H1 (cell line): Measurements from ENCODE around the gene DNAH1. TPM values are rescaled to one million over a fixed set of nuclear protein-coding genes. Genes with fewer than 3 reads are reported as not detected.

ENCODE experiments used
- CHD2 ChIP-seq: IDR thresholded peaks from 2 replicates; pipeline ENCODE4 v1.6.1; 2012; ENCODE audit warnings: low read length, improper control_type of control experiment
- CREB1 ChIP-seq: IDR thresholded peaks from 2 replicates; pipeline ENCODE4 v1.6.1; 2012; ENCODE audit warnings: inconsistent platforms
- CTCF ChIP-seq, 3 experiments: IDR thresholded peaks; 1 replicate in 2 of 3; 2 replicates in 1 of 3; pipeline versions ENCODE4 v1.5.1 to v1.6.1; 2011; ENCODE audit warnings: low read length in 3 of 3, mild to moderate bottlenecking in 3 of 3, inconsistent platforms in 2 of 3, low read depth in 1 of 3, moderate library complexity in 1 of 3; ENCODE audit not compliant: insufficient read depth in 1 of 3; ENCODE audit errors: control extremely low read depth in 1 of 3
- SAP30 ChIP-seq: fragments of 300-600 bp; sonication (generic); IDR thresholded peaks from 2 replicates; pipeline ENCODE4 v1.7.1; 2012; ENCODE audit warnings: low read length, moderate library complexity, mild to moderate bottlenecking, inconsistent platforms; ENCODE audit not compliant: insufficient read depth, insufficient replicate concordance
- polyA plus RNA-seq, 7 experiments: library from polyadenylated mRNA; depleted of rRNA in 3 of 7; stranded (reverse) in 5 of 7; unstranded in 2 of 7; fragments of >200 nt in 5 of 7; fragments of 200-250 nt in 2 of 7; gene quantifications; 1 replicate in 5 of 7; 2 replicates in 1 of 7; 4 replicates in 1 of 7; pipeline versions ENCODE4 v1.2.1 to v1.2.3, GENCODE V29; 2011 to 2013; ENCODE audit warnings: missing spikeins in 2 of 7, mixed read lengths in 2 of 7
- total RNA-seq: library from RNA; stranded (reverse); fragmentation: NEBNext Ultra II Directional; extraction: Animal tissue kit (Norgen Biotek cat#: 25700); gene quantifications from 2 replicates; pipeline ENCODE4 v1.2.1, GENCODE V29; 2021

Gene DNAH1
- total and polyA plus RNA-seq, 2 of the 8 experiments (the other 6 are each of a cell fraction or from before 2014, with no cell fraction given): 1.0 to 1.5 TPM

GRCh38 chr3:52281981-52282801 is 33.9 kb upstream of the DNAH1 start (continued):
- no peak for TF ChIP-seq CTCF (IDR thresholded peaks at IDR 0.05; ENCODE audit: control extremely low read depth in 1 of 3, insufficient read depth in 1 of 3, low read depth in 1 of 3, low read length in 3 of 3)
- no peak for TF ChIP-seq CREB1
- no peak for TF ChIP-seq CHD2
- TF ChIP-seq SAP30: no peak
